ENCODE data around the gene OR13C4. TPM values are rescaled to one million over a fixed set of nuclear protein-coding genes. Genes with fewer than 3 reads are reported as not detected.

Gene OR13C4
- total and polyA plus RNA-seq, 2 of the 4 experiments (the other 2 are of a cell fraction) = not detected

DNA sequence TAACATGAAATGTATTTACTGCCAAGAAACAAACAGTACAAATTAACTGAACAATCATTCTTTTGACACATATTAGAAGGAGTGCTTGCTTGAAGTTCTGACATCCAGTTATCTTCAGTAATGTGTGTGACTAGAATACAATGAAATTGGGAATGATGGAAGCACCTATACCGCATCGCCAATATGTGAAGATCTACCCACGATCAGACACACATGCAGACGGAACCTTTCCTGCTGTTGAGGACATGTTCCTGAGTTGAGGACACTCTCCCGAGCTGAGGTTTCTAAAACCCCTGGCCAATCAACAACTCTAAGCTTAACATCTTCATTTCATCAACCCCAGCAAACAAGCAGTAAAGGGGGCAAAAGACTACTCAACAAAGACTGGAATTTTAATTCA, 9.7 kb upstream of the OR13C4 start, which contains the start of gene OR13C3:
Gene OR13C3 (minus strand): TSS at position 101 of the 400 bp plus-strand sequence. CDS start 133 bp downstream, outside the sequence.
- Histone ChIP-seq H3K79me1 (ENCODE audit: low read depth in 1 of 2, low read length in 2 of 2) (no peaks in the 10 kb centered on the region), H2AK9ac (replicated peaks; ENCODE audit: low read depth, low read length, poor library complexity) (no peak within 1 kb of the TSS), H3K23ac (ENCODE audit: low read depth, low read length) (no peak within 1 kb of the TSS), H3K4me3 (ENCODE audit: insufficient read depth, low read depth, low read length) (no peak within 1 kb of the TSS), H4K8ac (ENCODE audit: low read depth in 2 of 2, low read length in 2 of 2) (no peak within 1 kb of the TSS), H3K9me1 (ENCODE audit: insufficient read depth, low read length) (no peaks in the 10 kb centered on the region), H3K9me3 (ENCODE audit: control insufficient read depth, insufficient read depth, low read length) (0 out of 2 replicates have a peak, but pooled peaks cover 6% of the 10 kb centered on the region), H3K14ac (replicated peaks; ENCODE audit: low read depth, low read length) (no peak within 1 kb of the TSS), H2AK5ac (ENCODE audit: low read depth, low read length) (no peak within 1 kb of the TSS), H3K4ac (ENCODE audit: low read depth, low read length) (no peak within 1 kb of the TSS), H3K36me3 (ENCODE audit: control insufficient read depth, insufficient read depth, low read length) (no peaks in the 10 kb centered on the region), H2BK120ac (ENCODE audit: low read depth, low read length) (no peak within 1 kb of the TSS), H4K5ac (ENCODE audit: low read depth, low read length) (no peak within 1 kb of the TSS), H3K27ac (ENCODE audit: insufficient read depth, low read length) (no peak within 1 kb of the TSS), H4K91ac (ENCODE audit: insufficient read depth, low read depth, low read length) (no peak within 1 kb of the TSS), H2BK5ac (ENCODE audit: low read depth, low read length, poor library complexity, severe bottlenecking) (no peak within 1 kb of the TSS), H3K4me1 (ENCODE audit: control insufficient read depth, insufficient read depth, low read length) (no peaks in the 10 kb centered on the region), H3K18ac (ENCODE audit: low read depth, low read length) (no peak within 1 kb of the TSS), H3K27me3 (ENCODE audit: control insufficient read depth, insufficient read depth, low read length) (no peaks in the 10 kb centered on the region), H3K9ac (ENCODE audit: low read depth, low read length) (no peak within 1 kb of the TSS), H2BK15ac (ENCODE audit: low read depth, low read length) (no peak within 1 kb of the TSS), H2AFZ (replicated peaks; ENCODE audit: low read length, poor library complexity) (no peak within 1 kb of the TSS), H3K56ac (ENCODE audit: extremely low read depth, insufficient read depth, low read length) (no peak within 1 kb of the TSS), H3K4me2 (ENCODE audit: low read depth, low read length) (no peak within 1 kb of the TSS), H4K20me1 (ENCODE audit: insufficient read depth, low read length) (no peaks in the 10 kb centered on the region), H2BK20ac (ENCODE audit: low read depth, low read length) (no peak within 1 kb of the TSS)
- DNase-seq = no peak
- ChIA-PET CTCF (no interaction called here), POLR2A (ENCODE audit: unreplicated experiment) (no interaction called here)
- TF ChIP-seq RCOR1 (IDR thresholded peaks at IDR 0.05; ENCODE audit: insufficient replicate concordance, low read length) (no peak), NFE2L2 (IDR thresholded peaks at IDR 0.05; ENCODE audit: low read depth, low read length) (no peak), MAZ (IDR thresholded peaks at IDR 0.05; ENCODE audit: borderline replicate concordance, low read depth, low read length) (no peak), POLR2A (IDR thresholded peaks at IDR 0.05; ENCODE audit: low read depth, low read length) (no peak), CHD1 (IDR thresholded peaks at IDR 0.05; ENCODE audit: low read depth, low read length) (no peak), RFX5 (IDR thresholded peaks at IDR 0.05; ENCODE audit: low read depth, low read length) (no peak), MAFK (IDR thresholded peaks at IDR 0.05; ENCODE audit: low read depth, low read length) (no peak), BHLHE40 (IDR thresholded peaks at IDR 0.05; ENCODE audit: low read depth, low read length) (no peak), RAD21 (IDR thresholded peaks at IDR 0.05; ENCODE audit: low read length) (no peak), FOS (IDR thresholded peaks at IDR 0.05; ENCODE audit: low read depth, low read length) (no peak), SMC3 (IDR thresholded peaks at IDR 0.05; ENCODE audit: low read depth, low read length) (no peak), MXI1 (IDR thresholded peaks at IDR 0.05; ENCODE audit: borderline replicate concordance, low read depth, low read length) (no peak), CEBPB (IDR thresholded peaks at IDR 0.05; ENCODE audit: low read depth, low read length) (no peak)
- TF ChIP-seq, protein P1, sequence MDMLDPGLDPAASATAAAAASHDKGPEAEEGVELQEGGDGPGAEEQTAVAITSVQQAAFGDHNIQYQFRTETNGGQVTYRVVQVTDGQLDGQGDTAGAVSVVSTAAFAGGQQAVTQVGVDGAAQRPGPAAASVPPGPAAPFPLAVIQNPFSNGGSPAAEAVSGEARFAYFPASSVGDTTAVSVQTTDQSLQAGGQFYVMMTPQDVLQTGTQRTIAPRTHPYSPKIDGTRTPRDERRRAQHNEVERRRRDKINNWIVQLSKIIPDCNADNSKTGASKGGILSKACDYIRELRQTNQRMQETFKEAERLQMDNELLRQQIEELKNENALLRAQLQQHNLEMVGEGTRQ (IDR thresholded peaks at IDR 0.05; ENCODE audit: low read depth, low read length) = no peak
- TF ChIP-seq, protein P2, sequence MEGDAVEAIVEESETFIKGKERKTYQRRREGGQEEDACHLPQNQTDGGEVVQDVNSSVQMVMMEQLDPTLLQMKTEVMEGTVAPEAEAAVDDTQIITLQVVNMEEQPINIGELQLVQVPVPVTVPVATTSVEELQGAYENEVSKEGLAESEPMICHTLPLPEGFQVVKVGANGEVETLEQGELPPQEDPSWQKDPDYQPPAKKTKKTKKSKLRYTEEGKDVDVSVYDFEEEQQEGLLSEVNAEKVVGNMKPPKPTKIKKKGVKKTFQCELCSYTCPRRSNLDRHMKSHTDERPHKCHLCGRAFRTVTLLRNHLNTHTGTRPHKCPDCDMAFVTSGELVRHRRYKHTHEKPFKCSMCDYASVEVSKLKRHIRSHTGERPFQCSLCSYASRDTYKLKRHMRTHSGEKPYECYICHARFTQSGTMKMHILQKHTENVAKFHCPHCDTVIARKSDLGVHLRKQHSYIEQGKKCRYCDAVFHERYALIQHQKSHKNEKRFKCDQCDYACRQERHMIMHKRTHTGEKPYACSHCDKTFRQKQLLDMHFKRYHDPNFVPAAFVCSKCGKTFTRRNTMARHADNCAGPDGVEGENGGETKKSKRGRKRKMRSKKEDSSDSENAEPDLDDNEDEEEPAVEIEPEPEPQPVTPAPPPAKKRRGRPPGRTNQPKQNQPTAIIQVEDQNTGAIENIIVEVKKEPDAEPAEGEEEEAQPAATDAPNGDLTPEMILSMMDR (conservative IDR thresholded peaks at IDR 0.05; ENCODE audit: low read depth, low read length) = no peak
- TF ChIP-seq, protein P3, sequence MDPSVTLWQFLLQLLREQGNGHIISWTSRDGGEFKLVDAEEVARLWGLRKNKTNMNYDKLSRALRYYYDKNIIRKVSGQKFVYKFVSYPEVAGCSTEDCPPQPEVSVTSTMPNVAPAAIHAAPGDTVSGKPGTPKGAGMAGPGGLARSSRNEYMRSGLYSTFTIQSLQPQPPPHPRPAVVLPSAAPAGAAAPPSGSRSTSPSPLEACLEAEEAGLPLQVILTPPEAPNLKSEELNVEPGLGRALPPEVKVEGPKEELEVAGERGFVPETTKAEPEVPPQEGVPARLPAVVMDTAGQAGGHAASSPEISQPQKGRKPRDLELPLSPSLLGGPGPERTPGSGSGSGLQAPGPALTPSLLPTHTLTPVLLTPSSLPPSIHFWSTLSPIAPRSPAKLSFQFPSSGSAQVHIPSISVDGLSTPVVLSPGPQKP (IDR thresholded peaks at IDR 0.05; ENCODE audit: borderline replicate concordance, low read depth, low read length) = no peak
- no CpG with 5 or more reads among the region's 5 CpGs for WGBS, 2 experiments (ENCODE audit: extremely low coverage in 2 of 2, insufficient read length in 1 of 2)
- intact Hi-C loops (cut with micrococcal nuclease) = no loop called here
- in situ Hi-C loops (cut with MboI; ENCODE audit: low sequenced_read_pairs) = no loop called here
- dilution Hi-C loops (cut with HindIII; ENCODE audit: low sequenced_read_pairs, unreplicated experiment) = no loop called here
- no peak for ATAC-seq (ENCODE audit: low read depth)
- BruUV-seq (replicated peaks) = no TSS peak

Measured in IMR-90 (cell line).